Epithelial cell of esophagus (primary cell): ENCODE results near the gene SMIM12.

Experiments
- DNase-seq: peaks from one replicate; pipeline ENCODE4 v3.0.0; 2010; ENCODE audit warnings: low read depth
- H3K4me3 ChIP-seq: 2 replicates; pipeline ENCODE4 v1.5.1; 2011; ENCODE audit warnings: mild to moderate bottlenecking, low read length, control low read depth
- CTCF ChIP-seq: IDR thresholded peaks from 2 replicates; pipeline ENCODE4 v1.5.1; 2011; ENCODE audit warnings: low read depth, mild to moderate bottlenecking, low read length, control low read depth, inconsistent platforms; ENCODE audit not compliant: insufficient read depth; ENCODE audit errors: missing control alignments

The SMIM12 gene

GRCh38 chr1:34839526-34840305 lies 19.8 kb downstream of the SMIM12 start:
- no peak for DNase-seq
- no peak overlapping the region for H3K4me3 ChIP-seq
- no peak for TF ChIP-seq CTCF

DNA sequence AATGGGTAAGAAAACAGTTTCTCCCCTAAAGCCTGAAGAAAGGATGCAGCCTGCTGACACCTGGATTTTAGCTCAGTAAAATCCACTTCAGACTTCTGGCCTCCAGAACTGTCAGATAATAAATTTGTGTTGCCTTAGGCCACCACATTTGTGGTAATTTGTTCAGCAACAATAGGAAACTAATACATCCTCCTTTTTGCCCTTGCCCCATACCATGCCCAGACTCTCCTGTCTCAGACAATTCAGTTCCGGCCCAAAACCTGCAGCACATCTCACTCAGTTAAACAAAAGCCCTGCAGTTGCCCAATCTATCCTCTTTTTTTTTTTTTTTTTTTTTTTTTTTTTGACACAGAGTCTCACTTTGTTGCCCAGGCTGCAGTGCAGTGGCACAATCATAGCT lies 25.8 kb downstream of the SMIM12 start:
- TF ChIP-seq CTCF, result no peak
- no peak for DNase-seq
- H3K4me3 ChIP-seq, result no peak overlapping the region

DNA sequence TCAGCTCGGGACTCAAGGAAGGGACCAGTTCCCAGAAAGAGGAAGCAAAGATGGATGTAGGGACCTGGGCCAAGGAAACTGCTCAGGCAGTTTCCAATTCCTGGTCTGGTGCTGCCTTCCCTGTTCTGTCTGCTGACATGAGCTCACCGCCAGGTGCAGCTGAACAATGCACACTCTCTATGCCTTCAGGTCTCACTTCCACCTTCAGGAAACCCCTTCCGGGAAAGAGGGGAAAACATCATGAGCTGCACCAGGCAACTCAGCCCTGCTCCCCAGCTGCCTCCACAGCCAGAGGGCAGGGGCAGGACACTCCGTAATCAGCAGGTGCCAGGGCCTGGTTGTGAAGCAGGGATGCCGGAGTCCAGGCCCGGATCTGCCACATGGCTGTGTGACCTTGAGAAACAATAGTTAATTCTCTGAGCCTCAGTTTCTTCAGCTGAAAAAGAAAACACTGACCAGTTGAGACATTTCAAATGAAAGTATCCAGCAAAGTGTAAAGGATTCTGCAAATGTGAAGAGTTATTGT lies 27.8 kb downstream of the SMIM12 start:
- no peak overlapping the region for H3K4me3 ChIP-seq
- no peak for TF ChIP-seq CTCF
- no peak for DNase-seq

DNA sequence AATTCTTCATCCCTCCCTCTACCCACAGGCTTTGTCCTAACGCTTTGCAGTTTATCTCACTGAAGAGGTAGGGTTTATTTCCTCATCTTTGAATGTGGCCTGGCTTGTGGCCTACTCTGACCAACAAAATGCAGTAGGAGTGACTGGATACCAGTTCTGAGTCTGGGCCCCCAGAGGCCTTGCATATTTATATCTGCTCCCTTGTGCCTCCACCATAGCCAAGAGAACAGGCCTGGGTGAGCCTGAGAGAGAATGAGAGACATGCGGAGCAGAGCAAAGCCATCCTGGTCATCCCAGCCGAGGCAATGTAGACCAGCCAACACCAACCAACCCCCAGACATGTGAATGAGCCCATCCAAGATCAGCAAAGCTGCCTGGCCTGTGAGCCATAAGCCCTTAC lies 30.3 kb downstream of the SMIM12 start:
- no peak overlapping the region for H3K4me3 ChIP-seq
- TF ChIP-seq CTCF, result no peak
- no peak for DNase-seq

DNA sequence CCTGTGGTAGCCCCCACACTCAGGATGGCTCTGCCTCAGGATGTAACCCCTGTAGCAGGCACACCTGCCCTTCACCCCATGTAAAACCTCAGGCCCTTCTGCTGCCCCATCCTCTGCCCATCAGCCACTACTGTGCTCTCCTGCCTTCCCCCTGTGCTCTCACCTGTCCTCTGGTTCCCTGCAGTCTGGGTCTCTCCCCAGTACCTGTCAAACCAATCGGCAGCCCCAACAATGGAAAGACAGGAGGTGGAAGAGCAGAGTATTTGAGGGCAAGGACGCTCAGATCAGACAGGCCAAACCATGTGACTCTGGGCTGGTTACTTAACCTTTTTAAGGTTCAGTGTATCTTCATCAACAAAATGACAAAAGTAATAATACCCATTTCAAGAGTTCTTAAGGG lies 30.9 kb downstream of the SMIM12 start:
- DNase-seq, result no peak
- no peak for TF ChIP-seq CTCF
- H3K4me3 ChIP-seq, result no peak overlapping the region

DNA sequence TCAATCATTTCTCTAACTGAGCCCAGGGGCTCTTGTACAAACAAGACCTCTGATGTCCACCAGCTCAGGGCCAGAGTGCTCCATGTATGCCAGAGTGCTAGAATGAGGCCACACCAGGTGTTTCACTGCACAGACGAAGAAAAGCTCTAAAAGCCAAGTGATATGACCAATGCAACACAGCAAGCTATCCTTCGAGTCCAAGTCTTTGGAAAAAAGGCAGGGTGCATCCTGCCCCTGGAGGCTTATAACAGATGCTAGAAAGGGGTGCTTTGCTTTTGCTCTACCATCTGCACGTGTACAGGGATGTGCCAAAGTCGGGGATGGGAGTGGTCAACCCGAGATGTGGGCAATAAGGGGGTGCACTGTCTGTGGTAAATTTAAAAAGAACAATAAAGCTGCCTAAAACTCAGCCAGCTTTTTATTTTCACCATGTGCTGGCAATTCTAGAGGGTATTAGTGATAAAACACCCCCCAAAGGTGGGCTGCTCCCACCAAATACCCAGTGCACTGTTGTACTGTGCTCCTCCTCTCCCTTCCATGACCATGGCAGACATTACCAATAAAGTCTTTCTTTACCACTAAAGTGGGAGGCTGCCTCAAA lies 32.1 kb downstream of the SMIM12 start:
- no peak overlapping the region for H3K4me3 ChIP-seq
- no peak for DNase-seq
- no peak for TF ChIP-seq CTCF
